PC-3 (cell line): Measurements from ENCODE around the gene MTHFD1.

Experiments used
- EZH2 ChIP-seq: fragments of 300-600 bp; sonication (generic); IDR thresholded peaks from one replicate; pipeline ENCODE4 v1.6.1; 2017; ENCODE audit warnings: antibody characterized with exemption, mild to moderate bottlenecking, low read length; ENCODE audit not compliant: unreplicated experiment
- TF ChIP-seq, protein P1 (sequence below): fragments of 300-600 bp; sonication (generic); conservative IDR thresholded peaks from 2 replicates; pipeline ENCODE4 v1.5.1; 2017; ENCODE audit warnings: antibody characterized with exemption, low read depth, mild to moderate bottlenecking, low read length

DNA sequence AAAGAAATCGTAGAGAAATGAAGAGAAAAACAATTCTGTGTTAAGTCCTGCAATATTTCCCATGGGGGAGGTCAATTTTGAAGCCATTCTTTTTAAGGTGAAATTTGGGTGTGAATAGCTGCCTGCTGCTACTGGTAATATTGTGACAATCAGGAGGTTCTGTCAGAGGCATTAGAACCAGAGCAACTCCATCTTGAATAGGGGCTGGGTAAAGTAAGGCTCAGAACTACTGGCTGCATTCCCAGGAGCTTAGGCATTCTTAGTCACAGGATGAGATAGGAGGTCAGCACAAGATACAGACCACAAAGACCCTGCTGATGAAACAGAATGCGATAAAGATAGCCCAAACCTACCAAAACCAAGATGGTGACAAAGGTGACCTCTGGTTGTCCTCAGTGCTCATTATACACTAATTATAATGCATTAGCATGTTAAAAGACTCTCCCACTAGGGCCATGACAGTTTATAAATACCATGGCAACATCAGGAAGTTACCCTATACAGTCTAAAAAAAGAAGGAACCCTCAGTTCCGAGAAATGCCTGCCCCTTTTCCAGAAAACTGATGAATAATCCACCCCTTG is 24.8 kb upstream of the MTHFD1 start:
- TF ChIP-seq EZH2, result no peak
- TF ChIP-seq, protein P1, sequence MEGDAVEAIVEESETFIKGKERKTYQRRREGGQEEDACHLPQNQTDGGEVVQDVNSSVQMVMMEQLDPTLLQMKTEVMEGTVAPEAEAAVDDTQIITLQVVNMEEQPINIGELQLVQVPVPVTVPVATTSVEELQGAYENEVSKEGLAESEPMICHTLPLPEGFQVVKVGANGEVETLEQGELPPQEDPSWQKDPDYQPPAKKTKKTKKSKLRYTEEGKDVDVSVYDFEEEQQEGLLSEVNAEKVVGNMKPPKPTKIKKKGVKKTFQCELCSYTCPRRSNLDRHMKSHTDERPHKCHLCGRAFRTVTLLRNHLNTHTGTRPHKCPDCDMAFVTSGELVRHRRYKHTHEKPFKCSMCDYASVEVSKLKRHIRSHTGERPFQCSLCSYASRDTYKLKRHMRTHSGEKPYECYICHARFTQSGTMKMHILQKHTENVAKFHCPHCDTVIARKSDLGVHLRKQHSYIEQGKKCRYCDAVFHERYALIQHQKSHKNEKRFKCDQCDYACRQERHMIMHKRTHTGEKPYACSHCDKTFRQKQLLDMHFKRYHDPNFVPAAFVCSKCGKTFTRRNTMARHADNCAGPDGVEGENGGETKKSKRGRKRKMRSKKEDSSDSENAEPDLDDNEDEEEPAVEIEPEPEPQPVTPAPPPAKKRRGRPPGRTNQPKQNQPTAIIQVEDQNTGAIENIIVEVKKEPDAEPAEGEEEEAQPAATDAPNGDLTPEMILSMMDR, result no peak
